HG02981 (cell line): ENCODE data around the gene SH3PXD2A.
"Not testable (repeated sequence)": the region's sequence is repeated elsewhere in the genome, so short reads cannot be mapped to it uniquely, and the experiment has no call there.

ENCODE experiments used
- ATAC-seq: cut with Tn5 transposase; IDR thresholded peaks from one replicate; pipeline ENCODE4 v1.9.1; 2021; ENCODE audit warnings: mild to moderate bottlenecking, moderate library complexity; ENCODE audit not compliant: unreplicated experiment

SH3PXD2A gene

GRCh38 chr10:103814626-103815370 lies 40.6 kb downstream of the SH3PXD2A start:
- no peak for ATAC-seq

GRCh38 chr10:103814105-103814504 lies 41.3 kb downstream of the SH3PXD2A start:
- no peak for ATAC-seq

- not testable (repeated sequence) for ATAC-seq
Observed at GRCh38 chr10:103813312-103813711, 42.1 kb downstream of the SH3PXD2A start.

- no peak for ATAC-seq
Observed at GRCh38 chr10:103812432-103812831, 42.9 kb downstream of the SH3PXD2A start.

GRCh38 chr10:103812004-103812403 lies 43.4 kb downstream of the SH3PXD2A start:
- ATAC-seq = no peak

- ATAC-seq = no peak
Observed at GRCh38 chr10:103811463-103811862, 43.9 kb downstream of the SH3PXD2A start.

GRCh38 chr10:103808780-103809179 lies 46.6 kb downstream of the SH3PXD2A start:
- ATAC-seq = no peak

- no peak for ATAC-seq
Observed at GRCh38 chr10:103807996-103808395, 47.4 kb downstream of the SH3PXD2A start.

- no peak for ATAC-seq
Observed at GRCh38 chr10:103806395-103807187, 48.8 kb downstream of the SH3PXD2A start.

- no peak for ATAC-seq
Observed at GRCh38 chr10:103805781-103806180, 49.6 kb downstream of the SH3PXD2A start.

- ATAC-seq = no peak
Observed at GRCh38 chr10:103804871-103805270, 50.5 kb downstream of the SH3PXD2A start.

GRCh38 chr10:103803941-103804340 lies 51.4 kb downstream of the SH3PXD2A start:
- ATAC-seq = no peak

- no peak for ATAC-seq
Observed at GRCh38 chr10:103802637-103803353, 52.6 kb downstream of the SH3PXD2A start.

GRCh38 chr10:103802081-103802480 lies 53.3 kb downstream of the SH3PXD2A start:
- ATAC-seq = no peak

- ATAC-seq = no peak
Observed at GRCh38 chr10:103800789-103801540, 54.4 kb downstream of the SH3PXD2A start.

GRCh38 chr10:103800089-103800488 lies 55.3 kb downstream of the SH3PXD2A start:
- ATAC-seq = no peak

- ATAC-seq = no peak
Observed at GRCh38 chr10:103799341-103799740, 56.0 kb downstream of the SH3PXD2A start.

GRCh38 chr10:103798511-103798910 lies 56.9 kb downstream of the SH3PXD2A start:
- no peak for ATAC-seq

- no peak for ATAC-seq
Observed at GRCh38 chr10:103797857-103798256, 57.5 kb downstream of the SH3PXD2A start.

GRCh38 chr10:103795634-103796270 lies 59.6 kb downstream of the SH3PXD2A start:
- no peak for ATAC-seq
